MCF 10A (cell line): Measurements from ENCODE around the gene HEMK1. TPM values are rescaled to one million over a fixed set of nuclear protein-coding genes. Genes with fewer than 3 reads are reported as not detected.

Experiments used
- BruUV-seq: library from RNA; stranded (reverse); fragments of 400-500 nt; replicated peaks from 2 replicates; lab custom pipeline; 2021; lab: Mats Ljungman, UMichigan
- CTCF ChIA-PET: fragments of 300-600 bp; sonication (Branson Sonifier 250); formaldehyde crosslinking; extraction: SDS; loops from one replicate; lab custom pipeline; 2021; ENCODE audit warnings: antibody characterized with exemption, inconsistent platforms; lab: Yijun Ruan, JAX
- POLR2A ChIA-PET: fragments of 300-600, 350-650 bp; sonication (Branson Sonifier 250); formaldehyde crosslinking; extraction: SDS; loops from one replicate; lab custom pipeline; 2020; ENCODE audit warnings: antibody characterized with exemption, inconsistent platforms; lab: Yijun Ruan, JAX
- DNase-seq: peaks from one replicate; pipeline ENCODE4 v3.0.0-alpha.2; 2018; ENCODE audit not compliant: unreplicated experiment
- H3K27ac Mint-ChIP-seq: one replicate; pipeline ENCODE4 v1.8.0; 2022; ENCODE audit warnings: mild to moderate bottlenecking, low read depth, mixed read lengths; ENCODE audit not compliant: unreplicated experiment
- H3K27me3 Mint-ChIP-seq: one replicate; pipeline ENCODE4 v1.8.0; 2022; ENCODE audit warnings: mixed read lengths; ENCODE audit not compliant: insufficient read depth, unreplicated experiment
- H3K36me3 Mint-ChIP-seq: one replicate; pipeline ENCODE4 v1.8.0; 2022; ENCODE audit warnings: mild to moderate bottlenecking, moderate library complexity, mixed read lengths; ENCODE audit not compliant: insufficient read depth, unreplicated experiment
- H3K4me1 Mint-ChIP-seq: one replicate; pipeline ENCODE4 v1.8.0; 2022; ENCODE audit warnings: mixed read lengths; ENCODE audit not compliant: insufficient read depth, unreplicated experiment
- H3K4me3 Mint-ChIP-seq: one replicate; pipeline ENCODE4 v1.8.0; 2022; ENCODE audit warnings: mild to moderate bottlenecking, moderate library complexity, mixed read lengths; ENCODE audit not compliant: unreplicated experiment
- H3K9me3 Mint-ChIP-seq: one replicate; pipeline ENCODE4 v1.8.0; 2022; ENCODE audit warnings: mixed read lengths; ENCODE audit not compliant: unreplicated experiment
- CTCF ChIP-seq: fragments of 200-600 bp; IDR thresholded peaks from one replicate; pipeline ENCODE4 v1.8.0; 2022; ENCODE audit warnings: antibody characterized with exemption, mild to moderate bottlenecking; ENCODE audit not compliant: unreplicated experiment
- intact Hi-C: fragments of 100-400 bp; cut with micrococcal nuclease; formaldehyde crosslinking; loops from 2 replicates; pipeline ENCODE4 v1.14.1; 2022
- total RNA-seq: library from RNA; stranded (reverse); gene quantifications from 2 replicates; pipeline ENCODE4 v1.2.3, GENCODE V29; 2022

HEMK1 gene
- total RNA-seq, 1 experiment from 2014 or later: 19.9 TPM

DNA sequence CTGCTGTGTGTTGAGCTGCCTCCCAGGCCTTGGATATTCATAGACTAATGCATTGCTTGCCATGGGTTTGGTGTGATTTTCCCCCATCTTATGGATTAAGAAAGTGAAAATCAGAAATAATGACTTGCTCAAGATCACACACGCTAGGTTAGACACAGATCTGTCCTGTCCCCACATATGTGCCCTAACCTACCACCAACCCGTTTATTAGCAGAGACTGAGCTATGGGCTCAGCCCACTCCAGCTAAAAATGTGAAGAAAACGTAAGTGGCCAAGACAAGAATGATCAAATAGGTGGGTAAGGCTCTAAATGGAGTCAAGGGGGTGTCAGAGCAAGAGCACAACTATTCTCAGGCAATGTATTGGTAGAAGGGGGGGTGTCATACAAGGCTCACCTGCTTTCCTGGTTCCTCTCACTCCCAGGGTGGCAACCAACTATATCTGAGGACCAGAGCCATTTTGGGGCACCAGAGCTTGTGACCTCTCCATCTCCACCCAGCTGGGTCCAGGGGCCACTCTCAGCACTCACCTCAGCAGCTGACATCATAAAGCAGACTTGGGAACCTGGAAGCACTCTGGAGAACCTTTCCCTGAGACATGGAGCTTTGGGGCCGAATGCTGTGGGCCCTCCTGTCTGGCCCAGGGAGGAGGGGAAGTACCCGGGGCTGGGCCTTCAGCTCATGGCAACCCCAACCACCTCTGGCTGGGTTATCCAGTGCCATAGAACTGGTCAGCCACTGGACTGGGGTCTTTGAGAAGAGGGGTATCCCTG lies 1.4 kb downstream of the HEMK1 start:
- Mint-ChIP-seq H3K4me3 (peak overlapping the region; percentile 91), H3K27me3 (no peaks in the 10 kb centered on the region), H3K4me1 (no peaks in the 10 kb centered on the region), H3K27ac (no peak overlapping the region), H3K36me3 (no peaks in the 10 kb centered on the region), H3K9me3 (no peaks in the 10 kb centered on the region)
- no peak for DNase-seq
- POLR2A ChIA-PET: interaction anchor here (0.8 to 5.4 kb wide), 8 partner anchors 8 to 820 kb away, joined by 3 to 63 read pairs (median 17); partner anchors contain the start of genes CISH, MANF and MAPKAPK3
- intact Hi-C loops: loop anchor here (10.0 kb wide), 1 partner anchor 84 kb away; no protein-coding TSS in a partner anchor
- no peak for TF ChIP-seq CTCF
- no TSS peak for BruUV-seq
- CTCF ChIA-PET: interaction anchor here (0.6 to 15.8 kb wide), 18 partner anchors 12 to 1098 kb away, joined by 3 to 397 read pairs (median 5); partner anchors contain the start of genes CISH, MANF, MAPKAPK3 and RBM15B

DNA sequence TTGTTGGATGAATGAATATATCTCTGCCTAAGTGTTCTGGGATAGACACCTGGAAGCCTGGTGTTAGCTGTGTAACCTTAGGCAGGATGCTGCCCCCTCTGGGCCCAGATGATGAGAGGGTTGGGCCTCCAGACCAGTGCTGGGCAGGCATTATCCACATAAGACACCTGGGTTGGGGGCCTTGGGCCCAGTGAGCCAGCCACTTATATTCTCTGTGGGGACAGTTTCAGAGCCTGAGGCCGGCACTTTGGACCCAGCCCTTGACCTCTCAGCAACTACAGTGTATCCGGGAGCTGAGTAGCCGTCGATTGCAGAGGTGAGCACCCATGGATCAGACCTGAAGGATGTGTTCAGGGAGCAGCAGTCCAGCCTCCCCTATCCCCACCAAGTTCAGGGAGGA lies 2.2 kb downstream of the HEMK1 start:
- intact Hi-C loops: loop anchor here (10.0 kb wide), 1 partner anchor 83 kb away; no protein-coding TSS in a partner anchor
- ChIA-PET POLR2A (interaction anchor here (0.6 to 5.4 kb wide), 4 partner anchors 30 to 962 kb away, joined by 3 to 63 read pairs (median 54); partner anchors contain the start of genes CISH and MAPKAPK3), CTCF (interaction anchor here (0.6 to 15.8 kb wide), 15 partner anchors 11 to 819 kb away, joined by 3 to 397 read pairs (median 5); partner anchors contain the start of genes CISH, MAPKAPK3 and RBM15B)
- no peaks in the 10 kb centered on the region for H3K4me1 Mint-ChIP-seq
- H3K27ac Mint-ChIP-seq: no peak overlapping the region
- H3K4me3 Mint-ChIP-seq: no peak overlapping the region
- BruUV-seq: no TSS peak
- no peak for TF ChIP-seq CTCF
- H3K36me3 Mint-ChIP-seq: no peaks in the 10 kb centered on the region
- H3K27me3 Mint-ChIP-seq: no peaks in the 10 kb centered on the region
- DNase-seq: no peak
- H3K9me3 Mint-ChIP-seq: no peaks in the 10 kb centered on the region

DNA sequence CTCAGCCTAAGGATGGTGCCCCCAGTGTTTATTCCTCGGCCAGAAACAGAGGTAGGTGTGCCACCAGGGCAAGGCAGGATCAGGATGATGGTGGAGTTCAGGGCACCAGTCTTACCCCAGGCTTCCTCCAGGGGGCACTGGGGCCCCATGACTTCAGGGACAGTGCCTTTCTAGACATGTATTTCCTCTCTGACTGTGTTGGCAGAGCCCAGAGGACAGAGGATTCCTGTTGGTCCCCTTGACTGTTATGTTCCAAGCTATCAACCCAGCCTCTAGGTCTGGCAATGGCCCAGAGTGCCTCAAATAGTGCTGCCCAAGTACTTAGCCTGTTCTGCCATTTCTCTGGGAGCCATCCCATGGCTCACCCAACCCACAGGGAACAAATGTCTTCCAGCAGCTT lies 2.8 kb downstream of the HEMK1 start:
- CTCF ChIA-PET: interaction anchor here (0.5 to 15.8 kb wide), 27 partner anchors 10 to 892 kb away, joined by 3 to 397 read pairs (median 3); partner anchors contain the start of genes CISH and MAPKAPK3
- peak; percentile 74 for DNase-seq
- Mint-ChIP-seq H3K4me3 (no peak overlapping the region), H3K9me3 (no peaks in the 10 kb centered on the region), H3K27ac (no peak overlapping the region), H3K36me3 (peaks cover 5% of the 10 kb centered on the region), H3K4me1 (no peaks in the 10 kb centered on the region), H3K27me3 (no peaks in the 10 kb centered on the region)
- intact Hi-C loops: loop anchor here (1.0 to 10.0 kb wide), 2 partner anchors 42 to 83 kb away; no protein-coding TSS in a partner anchor
- no TSS peak for BruUV-seq
- peak; percentile 88 for TF ChIP-seq CTCF
- POLR2A ChIA-PET: interaction anchor here (0.6 to 5.4 kb wide), 5 partner anchors 30 to 961 kb away, joined by 3 to 63 read pairs (median 48); partner anchors contain the start of genes CISH, MANF and MAPKAPK3
